Upper lobe of right lung (tissue), 1 donor: Measurements from ENCODE around the gene ARMC3. TPM values are rescaled to one million over a fixed set of nuclear protein-coding genes. Genes with fewer than 3 reads are reported as not detected.
"Not testable (repeated sequence)": the region's sequence is repeated elsewhere in the genome, so short reads cannot be mapped to it uniquely, and the experiment has no call there.

Experiments used
- ATAC-seq: fragments of 200-7000 bp; cut with Tn5 transposase; one replicate; pipeline ENCODE4 v1.9.1; 2020; ENCODE audit warnings: mild to moderate bottlenecking, moderate library complexity
- DNase-seq: peaks from one replicate; pipeline ENCODE4 v3.0.0-alpha.2; 2020
- H3K27ac ChIP-seq: fragments of 200-600 bp; one replicate; pipeline ENCODE4 v1.8.0; 2022
- H3K27me3 ChIP-seq: fragments of 200-600 bp; one replicate; pipeline ENCODE4 v1.8.0; 2022; ENCODE audit warnings: mild to moderate bottlenecking
- H3K36me3 ChIP-seq: fragments of 200-600 bp; one replicate; pipeline ENCODE4 v1.8.0; 2022
- H3K4me1 ChIP-seq: fragments of 200-600 bp; one replicate; pipeline ENCODE4 v1.8.0; 2022
- H3K4me3 ChIP-seq: fragments of 200-600 bp; one replicate; pipeline ENCODE4 v1.8.0; 2022; ENCODE audit warnings: mild to moderate bottlenecking
- H3K9me3 ChIP-seq: fragments of 200-600 bp; one replicate; pipeline ENCODE4 v1.8.0; 2022
- intact Hi-C: fragments of 100-400 bp; cut with DNase I; formaldehyde crosslinking; loops from one replicate; pipeline ENCODE4 v1.11.0; 2022
- total RNA-seq: library from RNA; stranded (reverse); fragmentation: NEBNext Ultra II Directional; extraction: Animal tissue kit (Norgen Biotek cat#: 25700); gene quantifications from one replicate; pipeline ENCODE4 v1.2.1, GENCODE V29; 2021
- TF ChIP-seq, protein P1 (sequence below): fragments of 200-600 bp; IDR thresholded peaks from one replicate; pipeline ENCODE4 v1.8.0; 2022; ENCODE audit warnings: antibody characterized with exemption
- donor health status: DM: no; HTN: yes; CAD: no; lungs with severe emphysema.

The ARMC3 gene
- total RNA-seq, 1 donor from 2014 or later = not detected

DNA sequence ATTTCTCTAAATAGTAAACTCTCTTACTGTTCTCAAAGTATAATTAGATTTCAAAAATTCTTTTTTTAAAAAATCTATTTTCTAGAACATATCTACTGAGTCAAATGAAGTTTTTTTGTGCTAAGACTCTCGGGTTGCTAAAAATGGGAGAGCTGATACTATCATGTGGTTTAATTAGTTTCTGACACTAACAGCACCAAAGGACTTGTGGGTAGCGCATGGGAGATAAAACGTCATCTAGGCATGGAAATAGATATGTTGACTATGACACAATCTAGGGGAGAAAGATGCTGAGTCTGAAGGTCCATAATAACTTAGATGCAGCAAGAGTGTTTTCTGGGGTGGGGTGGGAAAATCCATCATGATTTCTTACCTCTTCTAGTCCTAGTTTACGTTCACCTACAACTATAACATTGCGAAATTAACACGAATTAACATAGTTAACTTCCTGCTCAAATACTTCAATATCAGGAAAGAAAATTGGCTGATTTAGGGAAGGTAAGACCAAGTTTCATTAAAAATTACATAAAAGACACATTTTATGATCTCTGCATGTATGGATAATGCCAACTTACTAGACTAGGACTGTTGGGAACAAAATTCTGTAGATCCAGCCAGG lies 14.3 kb upstream of the ARMC3 start:
- Histone ChIP-seq H3K27me3 (no peaks in the 10 kb centered on the region), H3K9me3 (no peaks in the 10 kb centered on the region), H3K27ac (no peak overlapping the region), H3K36me3 (no peaks in the 10 kb centered on the region), H3K4me1 (no peaks in the 10 kb centered on the region), H3K4me3 (no peak overlapping the region)
- ATAC-seq (no peak), DNase-seq (no peak)
- intact Hi-C loops = no loop called here
- TF ChIP-seq, protein P1, sequence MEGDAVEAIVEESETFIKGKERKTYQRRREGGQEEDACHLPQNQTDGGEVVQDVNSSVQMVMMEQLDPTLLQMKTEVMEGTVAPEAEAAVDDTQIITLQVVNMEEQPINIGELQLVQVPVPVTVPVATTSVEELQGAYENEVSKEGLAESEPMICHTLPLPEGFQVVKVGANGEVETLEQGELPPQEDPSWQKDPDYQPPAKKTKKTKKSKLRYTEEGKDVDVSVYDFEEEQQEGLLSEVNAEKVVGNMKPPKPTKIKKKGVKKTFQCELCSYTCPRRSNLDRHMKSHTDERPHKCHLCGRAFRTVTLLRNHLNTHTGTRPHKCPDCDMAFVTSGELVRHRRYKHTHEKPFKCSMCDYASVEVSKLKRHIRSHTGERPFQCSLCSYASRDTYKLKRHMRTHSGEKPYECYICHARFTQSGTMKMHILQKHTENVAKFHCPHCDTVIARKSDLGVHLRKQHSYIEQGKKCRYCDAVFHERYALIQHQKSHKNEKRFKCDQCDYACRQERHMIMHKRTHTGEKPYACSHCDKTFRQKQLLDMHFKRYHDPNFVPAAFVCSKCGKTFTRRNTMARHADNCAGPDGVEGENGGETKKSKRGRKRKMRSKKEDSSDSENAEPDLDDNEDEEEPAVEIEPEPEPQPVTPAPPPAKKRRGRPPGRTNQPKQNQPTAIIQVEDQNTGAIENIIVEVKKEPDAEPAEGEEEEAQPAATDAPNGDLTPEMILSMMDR = no peak

DNA sequence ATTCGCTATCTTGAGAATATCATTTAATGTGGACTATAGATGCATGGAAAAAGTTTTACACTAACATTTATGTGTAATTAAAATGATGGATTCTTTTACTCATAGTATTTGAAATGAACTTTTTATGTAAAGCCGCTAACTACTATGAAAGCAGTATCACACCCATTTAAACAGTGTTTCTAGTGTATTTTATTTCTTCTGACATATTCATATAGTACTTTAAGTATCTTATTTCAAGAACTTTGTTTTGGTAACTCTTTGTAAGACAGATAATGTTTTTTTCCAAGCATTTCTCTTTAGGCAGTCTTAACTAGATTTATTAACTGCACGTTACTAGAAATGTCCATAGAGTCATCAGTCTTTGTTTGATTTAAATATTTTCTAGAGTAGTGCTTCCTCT lies 12.5 kb upstream of the ARMC3 start:
- intact Hi-C loops = no loop called here
- Histone ChIP-seq H3K27ac (no peak overlapping the region), H3K4me1 (no peaks in the 10 kb centered on the region), H3K36me3 (no peaks in the 10 kb centered on the region), H3K27me3 (no peaks in the 10 kb centered on the region), H3K4me3 (no peak overlapping the region), H3K9me3 (no peaks in the 10 kb centered on the region)
- TF ChIP-seq, protein P1 = no peak
- DNase-seq (no peak), ATAC-seq (no peak)

DNA sequence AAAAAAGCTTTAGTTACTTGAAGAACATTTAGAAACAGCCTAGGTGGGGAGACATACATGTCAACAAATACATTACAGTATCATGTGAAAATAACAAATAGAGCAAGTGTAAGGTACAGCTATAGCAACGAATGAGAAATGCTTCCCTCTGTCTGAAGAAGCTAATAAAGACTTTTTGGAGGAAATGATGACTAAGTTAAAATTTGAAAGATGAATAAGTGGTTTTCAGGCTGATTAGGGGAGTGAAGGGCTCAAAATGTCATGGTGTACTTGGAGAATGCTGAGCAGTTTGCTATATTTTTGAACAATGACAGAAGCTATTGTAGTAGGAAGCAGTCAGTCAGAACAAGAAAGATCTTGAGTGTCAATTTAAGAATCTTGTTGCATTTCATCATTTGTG lies 2.8 kb upstream of the ARMC3 start:
- intact Hi-C loops = no loop called here
- Histone ChIP-seq H3K4me3 (no peak overlapping the region), H3K9me3 (no peaks in the 10 kb centered on the region), H3K27ac (no peak overlapping the region), H3K27me3 (peaks cover 13% of the 10 kb centered on the region), H3K36me3 (no peaks in the 10 kb centered on the region), H3K4me1 (no peaks in the 10 kb centered on the region)
- DNase-seq (no peak), ATAC-seq (no peak)
- TF ChIP-seq, protein P1 = no peak

DNA sequence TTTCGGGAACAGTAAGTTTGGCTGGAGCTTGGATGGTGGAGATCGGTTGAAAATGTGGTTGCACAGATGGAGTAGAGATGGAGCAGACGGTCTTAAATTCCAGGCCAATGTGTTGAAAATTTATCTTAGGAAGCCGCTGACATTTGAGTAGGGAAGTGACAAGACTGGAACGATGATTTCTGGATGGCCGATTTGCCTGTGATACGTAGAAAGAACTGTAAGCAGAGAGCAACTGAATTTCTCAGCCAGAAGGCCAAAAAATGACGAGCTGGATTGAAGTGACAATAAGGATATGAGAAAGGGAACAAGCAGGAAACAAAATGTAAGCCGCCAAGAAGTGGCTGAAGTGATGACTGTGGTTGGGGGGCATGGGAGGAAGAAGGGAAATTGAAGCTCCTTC lies 687 bp upstream of the ARMC3 start:
- TF ChIP-seq, protein P1 = no peak
- intact Hi-C loops = no loop called here
- ATAC-seq (no peak), DNase-seq (no peak)
- Histone ChIP-seq H3K4me1 (no peaks in the 10 kb centered on the region), H3K9me3 (no peaks in the 10 kb centered on the region), H3K27me3 (peaks cover 13% of the 10 kb centered on the region), H3K36me3 (no peaks in the 10 kb centered on the region), H3K27ac (no peak overlapping the region), H3K4me3 (no peak overlapping the region)

DNA sequence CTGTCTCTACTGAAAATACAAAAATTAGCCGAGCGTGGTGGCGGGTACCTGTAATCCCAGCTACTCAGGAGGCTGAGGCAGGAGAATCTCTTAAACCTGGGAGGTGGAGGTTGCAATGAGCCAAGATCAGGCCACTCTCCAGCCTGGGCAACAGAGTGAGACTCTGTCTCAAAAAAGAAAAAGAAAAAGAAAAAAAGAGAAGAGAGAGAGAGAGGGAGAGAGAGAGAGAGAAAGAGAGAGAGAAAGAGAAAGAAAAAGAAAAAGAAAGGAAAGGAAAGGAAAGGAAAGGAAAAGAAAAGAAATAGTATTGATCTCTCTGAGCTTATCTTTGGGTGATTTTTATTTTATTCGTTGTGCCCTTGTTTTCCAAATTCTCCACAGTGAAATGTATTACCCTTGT lies 1.2 kb downstream of the ARMC3 start:
- DNase-seq, H3K4me3 ChIP-seq, H3K9me3 ChIP-seq, H3K36me3 ChIP-seq, H3K4me1 ChIP-seq, intact Hi-C loops, H3K27ac ChIP-seq, ATAC-seq: not testable (repeated sequence)
- peaks cover 13% of the 10 kb centered on the region for H3K27me3 ChIP-seq

DNA sequence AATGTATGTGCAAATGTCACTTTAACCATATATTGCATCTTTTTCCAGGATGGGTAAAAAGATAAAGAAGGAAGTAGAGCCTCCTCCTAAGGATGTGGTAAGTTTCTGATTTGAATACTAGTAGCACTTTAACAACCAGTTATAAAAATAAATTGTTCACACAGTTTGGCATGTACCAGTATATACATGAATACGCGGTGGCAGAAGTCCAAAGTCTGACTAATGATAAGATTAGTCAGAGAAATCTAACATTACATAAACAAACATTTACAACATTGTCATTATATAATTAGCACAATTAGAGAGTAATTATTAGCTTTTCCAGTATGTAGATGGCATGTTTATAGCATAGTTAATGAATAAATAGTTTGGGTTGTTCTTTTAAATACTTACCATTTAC lies 4.1 kb downstream of the ARMC3 start:
- TF ChIP-seq, protein P1 = no peak
- H3K27me3 ChIP-seq = peaks cover 10% of the 10 kb centered on the region
- H3K4me3 ChIP-seq = no peak overlapping the region
- no peaks in the 10 kb centered on the region for H3K36me3 ChIP-seq
- intact Hi-C loops = no loop called here
- H3K4me1 ChIP-seq = no peaks in the 10 kb centered on the region
- H3K9me3 ChIP-seq = no peaks in the 10 kb centered on the region
- no peak overlapping the region for H3K27ac ChIP-seq
- ATAC-seq = no peak
- no peak for DNase-seq
